Natural killer cell (primary cell): ENCODE measurements around the gene KLHL2. TPM values are rescaled to one million over a fixed set of nuclear protein-coding genes. Genes with fewer than 3 reads are reported as not detected.
A peak's percentile ranks its signal among the peaks of the same experiment; 100 is the strongest.

ENCODE experiments used
- ATAC-seq, 3 donors: fragments of 150-1000 bp in 2 of 3; fragments of 200-7000 bp in 1 of 3; cut with Tn5 transposase; 1 replicate in 1 of 3; 2 replicates in 2 of 3; pipeline ENCODE4 v1.10.0; 2021; ENCODE audit warnings: mild to moderate bottlenecking in 2 of 3, moderate library complexity in 2 of 3
- DNase-seq, 2 donors: peaks; one replicate each; pipeline versions ENCODE4 v3.0.0 to v3.0.0-alpha.2; 2013 to 2021; ENCODE audit warnings: mixed read lengths in 1 of 2
- H3K27ac ChIP-seq: one replicate; pipeline ENCODE4 v1.5.1; 2013; ENCODE audit warnings: mild to moderate bottlenecking, low read length
- H3K27me3 ChIP-seq: one replicate; pipeline ENCODE4 v1.6.1; 2013; ENCODE audit warnings: low read length; ENCODE audit not compliant: control insufficient read depth, insufficient read depth
- H3K36me3 ChIP-seq: one replicate; pipeline ENCODE4 v1.6.1; 2013; ENCODE audit warnings: low read length; ENCODE audit not compliant: control insufficient read depth, insufficient read depth
- H3K4me1 ChIP-seq: one replicate; pipeline ENCODE4 v1.6.1; 2013; ENCODE audit warnings: low read length; ENCODE audit not compliant: control insufficient read depth, insufficient read depth
- H3K4me3 ChIP-seq: one replicate; pipeline ENCODE4 v1.5.1; 2013; ENCODE audit warnings: low read length
- H3K9me3 ChIP-seq: one replicate; pipeline ENCODE4 v1.6.1; 2013; ENCODE audit warnings: low read length; ENCODE audit not compliant: control insufficient read depth, insufficient read depth
- H3K27ac Mint-ChIP-seq, 2 donors: one replicate each; pipeline ENCODE4 v1.8.0; 2022; ENCODE audit warnings: mild to moderate bottlenecking in 2 of 2, mixed read lengths in 2 of 2, moderate library complexity in 1 of 2
- H3K27me3 Mint-ChIP-seq, 2 donors: one replicate each; pipeline ENCODE4 v1.8.0; 2022; ENCODE audit warnings: low read depth in 2 of 2, mixed read lengths in 2 of 2
- H3K36me3 Mint-ChIP-seq: one replicate; pipeline ENCODE4 v1.8.0; 2022; ENCODE audit warnings: mixed read lengths
- H3K4me1 Mint-ChIP-seq, 2 donors: one replicate each; pipeline ENCODE4 v1.8.0; 2022; ENCODE audit warnings: mixed read lengths in 2 of 2
- H3K4me3 Mint-ChIP-seq: one replicate; pipeline ENCODE4 v1.8.0; 2022; ENCODE audit warnings: mild to moderate bottlenecking, moderate library complexity, mixed read lengths
- H3K9me3 Mint-ChIP-seq, 2 donors: one replicate each; pipeline ENCODE4 v1.8.0; 2022; ENCODE audit warnings: mixed read lengths in 2 of 2
- WGBS: methylation state at CpG from one replicate; pipeline ENCODE4 v1.1.7; 2013; ENCODE audit warnings: missing lambda C conversion rate; ENCODE audit not compliant: insufficient coverage; 5-methylcytosine and 5-hydroxymethylcytosine counted together
- intact Hi-C: fragments of 100-400 bp; cut with micrococcal nuclease; formaldehyde crosslinking; loops from one replicate; pipeline ENCODE4 v1.14.2; 2022
- total RNA-seq, 4 donors: library from RNA; stranded (reverse); fragments of 120-200 nt in 1 of 4; gene quantifications; one replicate each; pipeline versions ENCODE4 v1.2.3 to v1.2.4, GENCODE V29; 2013 to 2022
- TF ChIP-seq, protein P1 (sequence below): fragments of 200-600 bp; IDR thresholded peaks from one replicate; pipeline ENCODE4 v1.8.0; 2022; ENCODE audit warnings: antibody characterized with exemption

Gene KLHL2
- total RNA-seq, 3 donors from 2014 or later (not counting 1 experiment from before 2014, with no cell fraction given): 24.2 to 29.2 (median 25.2) TPM

DNA sequence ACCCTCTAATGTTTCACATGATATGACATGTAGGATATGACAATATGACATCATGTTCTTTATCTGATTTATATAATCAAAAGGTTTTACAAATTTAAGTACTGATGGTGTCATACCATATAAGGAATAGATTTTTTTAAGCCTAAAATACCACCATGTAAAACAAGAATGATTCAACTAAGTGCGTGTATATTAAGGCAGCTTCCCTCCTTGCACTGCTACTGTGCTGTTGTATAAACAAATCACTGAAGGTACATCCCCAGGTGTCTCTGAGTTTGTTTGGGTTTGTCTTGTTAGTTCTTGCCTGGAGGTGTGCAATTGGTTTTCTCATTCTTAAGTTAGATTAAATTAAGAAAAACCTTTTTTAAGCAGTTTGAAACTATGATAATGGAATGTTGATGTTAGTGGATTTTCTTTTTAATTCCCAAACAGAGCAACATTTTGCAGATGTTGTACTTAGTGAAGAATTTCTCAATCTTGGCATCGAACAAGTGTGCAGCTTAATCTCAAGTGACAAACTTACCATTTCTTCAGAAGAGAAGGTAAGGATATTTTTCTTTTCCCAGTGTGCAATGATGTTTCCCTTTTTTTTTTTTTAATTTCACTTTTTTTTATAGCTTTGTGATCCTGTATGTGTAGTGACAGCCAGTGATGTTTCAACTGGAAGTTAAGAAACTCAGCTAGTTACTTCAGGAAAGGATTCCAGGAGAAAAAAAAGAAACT, 86.7 kb downstream of the KLHL2 start:
- H3K27me3 ChIP-seq: no peaks in the 10 kb centered on the region
- H3K36me3 ChIP-seq: peaks cover 10% of the 10 kb centered on the region
- no peak for DNase-seq
- no peak overlapping the region for H3K4me3 ChIP-seq
- Mint-ChIP-seq H3K27me3 (no peaks in the 10 kb centered on the region), H3K4me3 (no peak overlapping the region), H3K4me1 (peaks cover 23 to 25% of the 10 kb centered on the region in 2 donors), H3K9me3 (no peaks in the 10 kb centered on the region), H3K27ac (peak overlapping the region; percentile 7 to 11), H3K36me3 (peaks cover 7% of the 10 kb centered on the region)
- no peak for ATAC-seq
- H3K4me1 ChIP-seq: no peaks in the 10 kb centered on the region
- H3K9me3 ChIP-seq: no peaks in the 10 kb centered on the region
- H3K27ac ChIP-seq: peak overlapping the region; percentile 19
- 100% methylated on average over 1 of the region's 2 CpGs for WGBS
- TF ChIP-seq, protein P1, sequence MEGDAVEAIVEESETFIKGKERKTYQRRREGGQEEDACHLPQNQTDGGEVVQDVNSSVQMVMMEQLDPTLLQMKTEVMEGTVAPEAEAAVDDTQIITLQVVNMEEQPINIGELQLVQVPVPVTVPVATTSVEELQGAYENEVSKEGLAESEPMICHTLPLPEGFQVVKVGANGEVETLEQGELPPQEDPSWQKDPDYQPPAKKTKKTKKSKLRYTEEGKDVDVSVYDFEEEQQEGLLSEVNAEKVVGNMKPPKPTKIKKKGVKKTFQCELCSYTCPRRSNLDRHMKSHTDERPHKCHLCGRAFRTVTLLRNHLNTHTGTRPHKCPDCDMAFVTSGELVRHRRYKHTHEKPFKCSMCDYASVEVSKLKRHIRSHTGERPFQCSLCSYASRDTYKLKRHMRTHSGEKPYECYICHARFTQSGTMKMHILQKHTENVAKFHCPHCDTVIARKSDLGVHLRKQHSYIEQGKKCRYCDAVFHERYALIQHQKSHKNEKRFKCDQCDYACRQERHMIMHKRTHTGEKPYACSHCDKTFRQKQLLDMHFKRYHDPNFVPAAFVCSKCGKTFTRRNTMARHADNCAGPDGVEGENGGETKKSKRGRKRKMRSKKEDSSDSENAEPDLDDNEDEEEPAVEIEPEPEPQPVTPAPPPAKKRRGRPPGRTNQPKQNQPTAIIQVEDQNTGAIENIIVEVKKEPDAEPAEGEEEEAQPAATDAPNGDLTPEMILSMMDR: no peak
- intact Hi-C loops: no loop called here

DNA sequence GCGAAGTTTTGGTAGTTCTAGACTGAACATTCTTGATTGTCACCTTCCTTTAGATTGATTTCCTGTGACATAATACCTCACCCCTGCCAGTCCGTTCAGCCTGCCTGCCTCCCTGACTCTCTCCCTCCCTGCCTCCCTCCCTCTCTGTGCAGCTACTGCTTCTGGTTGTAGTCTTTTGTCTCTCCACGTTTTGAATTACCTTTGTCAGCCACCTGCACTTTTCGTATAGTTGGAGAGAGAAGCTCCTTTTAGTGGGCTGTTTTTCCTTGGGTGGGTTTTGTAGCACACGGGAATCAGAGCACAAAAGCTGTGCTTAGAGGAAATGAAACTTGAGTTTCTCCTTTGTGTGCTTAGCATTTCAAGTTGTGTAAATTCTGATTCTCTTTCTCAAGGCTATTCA, 87.5 kb downstream of the KLHL2 start:
- Histone ChIP-seq H3K4me1 (no peaks in the 10 kb centered on the region), H3K4me3 (no peak overlapping the region), H3K27me3 (no peaks in the 10 kb centered on the region), H3K36me3 (peaks cover 10% of the 10 kb centered on the region), H3K9me3 (no peaks in the 10 kb centered on the region), H3K27ac (peak overlapping the region; percentile 15)
- Mint-ChIP-seq H3K36me3 (peaks cover 7% of the 10 kb centered on the region), H3K27ac (peak overlapping the region; percentile 7 to 11), H3K9me3 (no peaks in the 10 kb centered on the region), H3K4me3 (no peak overlapping the region), H3K27me3 (no peaks in the 10 kb centered on the region), H3K4me1 (peaks cover 19 to 20% of the 10 kb centered on the region in 2 donors)
- TF ChIP-seq, protein P1: no peak
- intact Hi-C loops: no loop called here
- WGBS: 7% methylated on average over 5 of the region's 5 CpGs
- DNase-seq (peak in 1 of 2 donors; percentile 53), ATAC-seq (peak; percentile 83 to 96 (median 88))

DNA sequence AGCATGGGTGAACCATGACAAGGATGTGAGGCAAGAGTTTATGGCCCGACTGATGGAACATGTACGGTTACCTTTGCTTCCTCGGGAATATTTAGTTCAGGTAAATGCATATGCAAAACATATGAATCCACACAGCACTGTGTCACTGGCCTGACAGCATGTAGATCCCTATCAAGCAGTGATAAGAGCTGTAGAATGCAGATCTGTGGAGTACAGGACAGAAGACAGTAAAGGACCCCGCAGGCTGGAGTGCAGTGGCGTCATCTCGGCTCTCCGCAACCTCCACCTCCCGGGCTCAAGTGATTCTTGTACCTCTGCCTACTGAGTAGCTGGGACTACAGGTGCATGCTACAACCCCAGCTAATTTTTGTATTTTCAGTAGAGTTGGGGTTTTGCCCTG, 90.3 kb downstream of the KLHL2 start:
- peaks cover 12% of the 10 kb centered on the region for H3K36me3 ChIP-seq
- Mint-ChIP-seq H3K27ac (no peak overlapping the region), H3K9me3 (no peaks in the 10 kb centered on the region), H3K4me1 (peaks cover 23 to 26% of the 10 kb centered on the region in 2 donors), H3K36me3 (peaks cover 7% of the 10 kb centered on the region), H3K4me3 (no peak overlapping the region), H3K27me3 (no peaks in the 10 kb centered on the region)
- peaks cover 2% of the 10 kb centered on the region for H3K4me1 ChIP-seq
- intact Hi-C loops: no loop called here
- H3K9me3 ChIP-seq: no peaks in the 10 kb centered on the region
- ATAC-seq (no peak), DNase-seq (no peak)
- H3K27me3 ChIP-seq: no peaks in the 10 kb centered on the region
- whole genome bisulfite sequencing: 96% methylated on average over 8 of the region's 8 CpGs
- no peak overlapping the region for H3K27ac ChIP-seq
- TF ChIP-seq, protein P1: no peak
- no peak overlapping the region for H3K4me3 ChIP-seq
